SK-N-SH (cell line): ENCODE data around the gene LTBP1. TPM values are rescaled to one million over a fixed set of nuclear protein-coding genes. Genes with fewer than 3 reads are reported as not detected.

Source experiments
- CTCF ChIA-PET: fragments of 300-600, 350-600 bp; formaldehyde crosslinking; extraction: SDS; loops from one replicate; lab custom pipeline; 2021; lab: Yijun Ruan, JAX
- POLR2A ChIA-PET: fragments of 350-600 bp; sonication (Branson Sonifier 250); formaldehyde crosslinking; extraction: SDS; loops from one replicate; lab custom pipeline; 2020; ENCODE audit warnings: antibody characterized with exemption, inconsistent platforms; lab: Yijun Ruan, JAX
- DNase-seq: peaks from one replicate; pipeline ENCODE4 v3.0.0; 2012
- H2AFZ ChIP-seq: fragments of 200-600 bp; sonication (generic); 2 replicates; pipeline ENCODE4 v1.8.1; 2016; ENCODE audit warnings: antibody characterized with exemption, mild to moderate bottlenecking, low read depth
- H3F3A ChIP-seq: fragments of 200-600 bp; sonication (generic); replicated peaks from 2 replicates; pipeline ENCODE3; 2016; ENCODE audit warnings: antibody characterized with exemption, mild to moderate bottlenecking; ENCODE audit not compliant: insufficient read depth
- H3K27ac ChIP-seq, 2 experiments: fragments of 200-500 bp in 1 of 2; fragments of 200-600 bp in 1 of 2; sonication (Bioruptor generic) in 1 of 2; sonication (generic), shearing (Covaris generic) in 1 of 2; 2 replicates each; pipeline versions ENCODE4 v1.5.1 to v1.6.1; 2014 to 2016; ENCODE audit warnings: low read depth in 2 of 2, inconsistent platforms in 1 of 2, low read length in 1 of 2, mild to moderate bottlenecking in 1 of 2, mixed read lengths in 1 of 2
- H3K27me3 ChIP-seq: fragments of 200-600 bp; sonication (generic), shearing (Covaris generic); 2 replicates; pipeline ENCODE4 v1.6.1; 2016; ENCODE audit warnings: mixed run types; ENCODE audit not compliant: insufficient read depth
- H3K36me3 ChIP-seq, 2 experiments: fragments of 200-500 bp in 1 of 2; fragments of 200-600 bp in 1 of 2; sonication (Bioruptor generic) in 1 of 2; sonication (generic) in 1 of 2; replicated peaks in 1 of 2; 2 replicates each; pipeline versions ENCODE3 to v1.5.1; 2014 to 2016; ENCODE audit warnings: low read length in 1 of 2, mild to moderate bottlenecking in 1 of 2; ENCODE audit not compliant: insufficient read depth in 2 of 2, control insufficient read depth in 1 of 2
- H3K4me1 ChIP-seq, 2 experiments: fragments of 200-500 bp in 1 of 2; fragments of 200-600 bp in 1 of 2; sonication (Bioruptor generic) in 1 of 2; sonication (generic), shearing (Covaris generic) in 1 of 2; 2 replicates each; pipeline versions ENCODE4 v1.5.1 to v1.6.1; 2014 to 2016; ENCODE audit warnings: low read depth in 1 of 2, low read length in 1 of 2, mixed run types in 1 of 2; ENCODE audit not compliant: insufficient read depth in 2 of 2, control insufficient read depth in 1 of 2
- H3K4me2 ChIP-seq: fragments of 200-600 bp; sonication (generic), shearing (Covaris generic); 2 replicates; pipeline ENCODE4 v1.6.1; 2017; ENCODE audit warnings: mixed run types
- H3K4me3 ChIP-seq, 2 experiments: fragments of 200-500 bp in 1 of 2; fragments of 200-600 bp in 1 of 2; sonication (Bioruptor generic) in 1 of 2; sonication (generic), shearing (Covaris generic) in 1 of 2; 2 replicates each; pipeline versions ENCODE4 v1.5.1 to v1.8.1; 2014 to 2016; ENCODE audit warnings: low read depth in 2 of 2, inconsistent platforms in 1 of 2, low read length in 1 of 2, mild to moderate bottlenecking in 1 of 2, mixed read lengths in 1 of 2, moderate library complexity in 1 of 2
- H3K79me2 ChIP-seq: fragments of 200-600 bp; sonication (generic); 2 replicates; pipeline ENCODE4 v1.8.1; 2017; ENCODE audit warnings: mild to moderate bottlenecking; ENCODE audit not compliant: insufficient read depth
- H3K9ac ChIP-seq: fragments of 200-600 bp; sonication (generic); 2 replicates; pipeline ENCODE4 v1.6.1; 2017; ENCODE audit warnings: mixed run types
- H3K9me2 ChIP-seq: fragments of 200-600 bp; sonication (generic); 2 replicates; pipeline ENCODE4 v1.6.1; 2017; ENCODE audit warnings: mixed run types
- H3K9me3 ChIP-seq: fragments of 200-600 bp; sonication (generic); 2 replicates; pipeline ENCODE4 v1.6.1; 2017; ENCODE audit warnings: mixed run types, mild to moderate bottlenecking, moderate library complexity
- H4K20me1 ChIP-seq: fragments of 200-600 bp; sonication (generic); 2 replicates; pipeline ENCODE4 v1.6.1; 2017; ENCODE audit warnings: mild to moderate bottlenecking, mixed run types; ENCODE audit not compliant: insufficient read depth
- CHD2 ChIP-seq: fragments of 150-350 bp; IDR thresholded peaks from 2 replicates; pipeline ENCODE4 v1.6.1; 2018; ENCODE audit warnings: low read length; ENCODE audit not compliant: partially characterized antibody
- ELF1 ChIP-seq: IDR thresholded peaks from 2 replicates; pipeline ENCODE4 v1.4.0; 2012
- EP300 ChIP-seq, 2 experiments: IDR thresholded peaks; 2 replicates each; pipeline versions ENCODE4 v1.4.0 to v1.6.1; 2012; ENCODE audit warnings: borderline replicate concordance in 1 of 2, low read depth in 1 of 2, low read length in 1 of 2
- IRF3 ChIP-seq: fragments of 150-350 bp; IDR thresholded peaks from 2 replicates; pipeline ENCODE4 v1.6.1; 2016; ENCODE audit warnings: mild to moderate bottlenecking, low read depth, low read length
- MAX ChIP-seq: IDR thresholded peaks from 2 replicates; pipeline ENCODE4 v1.4.0; 2012; ENCODE audit warnings: low read depth
- MXI1 ChIP-seq: IDR thresholded peaks from 2 replicates; pipeline ENCODE4 v1.6.1; 2012; ENCODE audit warnings: mild to moderate bottlenecking, low read depth, low read length, improper control_type of control experiment
- NRF1 ChIP-seq: IDR thresholded peaks from 2 replicates; pipeline ENCODE4 v1.6.1; 2012; ENCODE audit warnings: low read depth, mild to moderate bottlenecking, low read length
- POLR2AphosphoS5 ChIP-seq: IDR thresholded peaks from 2 replicates; pipeline ENCODE4 v1.6.1; 2012; ENCODE audit warnings: low read depth, low read length
- RAD21 ChIP-seq: IDR thresholded peaks from 2 replicates; pipeline ENCODE4 v1.6.1; 2012; ENCODE audit warnings: mild to moderate bottlenecking, low read length
- RCOR1 ChIP-seq: fragments of 150-350 bp; IDR thresholded peaks from 2 replicates; pipeline ENCODE4 v1.6.1; 2017; ENCODE audit warnings: antibody characterized with exemption, low read length
- RFX5 ChIP-seq: IDR thresholded peaks from 2 replicates; pipeline ENCODE4 v1.6.1; 2012; ENCODE audit warnings: mild to moderate bottlenecking, improper control_type of control experiment, low read length
- RXRA ChIP-seq: IDR thresholded peaks from 2 replicates; pipeline ENCODE4 v1.4.0; 2012; ENCODE audit warnings: low read depth, mild to moderate bottlenecking, borderline replicate concordance
- TAF1 ChIP-seq: IDR thresholded peaks from 2 replicates; pipeline ENCODE4 v1.6.1; 2012; ENCODE audit warnings: low read depth, mild to moderate bottlenecking, low read length, moderate library complexity, borderline replicate concordance
- USF2 ChIP-seq: fragments of 150-350 bp; IDR thresholded peaks from 2 replicates; pipeline ENCODE4 v1.6.1; 2017; ENCODE audit warnings: antibody characterized with exemption, low read length, low read depth, borderline replicate concordance
- YY1 ChIP-seq: IDR thresholded peaks from 2 replicates; pipeline ENCODE4 v1.4.0; 2012; ENCODE audit warnings: low read depth, mild to moderate bottlenecking
- WGBS: methylation state at CpG from one replicate; pipeline ENCODE4 v1.1.6; 2017; ENCODE audit warnings: low lambda C conversion rate; 5-methylcytosine and 5-hydroxymethylcytosine counted together
- polyA plus RNA-seq, 3 experiments: library from polyadenylated mRNA; depleted of rRNA; stranded (reverse); fragments of >200 nt; gene quantifications; 2 replicates each; pipeline ENCODE4 v1.2.3, GENCODE V29; 2012
- TF ChIP-seq, protein P1 (sequence below): IDR thresholded peaks from 2 replicates; pipeline ENCODE4 v1.4.0; 2012; ENCODE audit warnings: low read depth, borderline replicate concordance
- TF ChIP-seq, protein P2 (sequence below): IDR thresholded peaks from 2 replicates; pipeline ENCODE4 v1.6.1; 2012; ENCODE audit warnings: mild to moderate bottlenecking, low read depth, low read length, moderate library complexity
- TF ChIP-seq, protein P3 (sequence below): IDR thresholded peaks from 2 replicates; pipeline ENCODE4; 2012

The LTBP1 gene
- polyA plus RNA-seq, 1 of the 3 experiments (the other 2 are of a cell fraction), result 467 TPM

DNA sequence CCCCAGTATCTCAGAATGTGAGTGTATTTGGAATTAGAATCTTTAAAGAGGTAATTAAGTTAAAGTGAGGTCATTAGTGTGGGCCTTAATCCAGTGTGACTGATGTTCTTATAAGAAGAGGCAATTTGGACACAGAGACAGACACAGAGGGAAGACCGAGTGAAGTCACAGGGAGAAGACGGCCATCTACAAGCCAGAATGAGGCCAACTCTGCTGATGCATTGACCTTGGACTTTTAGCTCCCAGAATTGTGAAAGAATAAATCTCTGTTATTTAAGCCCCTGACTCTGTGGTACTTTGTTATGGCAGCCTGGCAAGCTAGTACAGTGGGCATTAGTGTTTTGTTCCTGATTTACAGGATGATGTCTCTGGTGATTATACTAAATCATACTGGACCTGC is 64.6 kb downstream of the LTBP1 start:
- Histone ChIP-seq H3K27ac (no peak overlapping the region), H3K4me2 (no peak overlapping the region), H2AFZ (no peak overlapping the region), H3K27me3 (no peaks in the 10 kb centered on the region), H3K36me3 (no peaks in the 10 kb centered on the region), H3K4me1 (no peaks in the 10 kb centered on the region), H3K79me2 (no peaks in the 10 kb centered on the region), H4K20me1 (no peaks in the 10 kb centered on the region), H3K9me2 (no peaks in the 10 kb centered on the region), H3F3A (peaks cover 9% of the 10 kb centered on the region), H3K9ac (no peak overlapping the region), H3K9me3 (no peaks in the 10 kb centered on the region), H3K4me3 (no peak overlapping the region)
- TF ChIP-seq ELF1, result no peak
- TF ChIP-seq RCOR1, result no peak
- TF ChIP-seq EP300 (IDR thresholded peaks at IDR 0.05; ENCODE audit: borderline replicate concordance in 1 of 2, low read depth in 1 of 2, low read length in 1 of 2), result no peak
- TF ChIP-seq USF2, result no peak
- TF ChIP-seq, protein P1, sequence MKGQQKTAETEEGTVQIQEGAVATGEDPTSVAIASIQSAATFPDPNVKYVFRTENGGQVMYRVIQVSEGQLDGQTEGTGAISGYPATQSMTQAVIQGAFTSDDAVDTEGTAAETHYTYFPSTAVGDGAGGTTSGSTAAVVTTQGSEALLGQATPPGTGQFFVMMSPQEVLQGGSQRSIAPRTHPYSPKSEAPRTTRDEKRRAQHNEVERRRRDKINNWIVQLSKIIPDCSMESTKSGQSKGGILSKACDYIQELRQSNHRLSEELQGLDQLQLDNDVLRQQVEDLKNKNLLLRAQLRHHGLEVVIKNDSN, result no peak
- TF ChIP-seq CHD2, result no peak
- no peak for TF ChIP-seq NRF1
- no peak for TF ChIP-seq POLR2AphosphoS5
- TF ChIP-seq IRF3, result no peak
- TF ChIP-seq YY1, result no peak
- no peak for TF ChIP-seq TAF1
- TF ChIP-seq, protein P2, sequence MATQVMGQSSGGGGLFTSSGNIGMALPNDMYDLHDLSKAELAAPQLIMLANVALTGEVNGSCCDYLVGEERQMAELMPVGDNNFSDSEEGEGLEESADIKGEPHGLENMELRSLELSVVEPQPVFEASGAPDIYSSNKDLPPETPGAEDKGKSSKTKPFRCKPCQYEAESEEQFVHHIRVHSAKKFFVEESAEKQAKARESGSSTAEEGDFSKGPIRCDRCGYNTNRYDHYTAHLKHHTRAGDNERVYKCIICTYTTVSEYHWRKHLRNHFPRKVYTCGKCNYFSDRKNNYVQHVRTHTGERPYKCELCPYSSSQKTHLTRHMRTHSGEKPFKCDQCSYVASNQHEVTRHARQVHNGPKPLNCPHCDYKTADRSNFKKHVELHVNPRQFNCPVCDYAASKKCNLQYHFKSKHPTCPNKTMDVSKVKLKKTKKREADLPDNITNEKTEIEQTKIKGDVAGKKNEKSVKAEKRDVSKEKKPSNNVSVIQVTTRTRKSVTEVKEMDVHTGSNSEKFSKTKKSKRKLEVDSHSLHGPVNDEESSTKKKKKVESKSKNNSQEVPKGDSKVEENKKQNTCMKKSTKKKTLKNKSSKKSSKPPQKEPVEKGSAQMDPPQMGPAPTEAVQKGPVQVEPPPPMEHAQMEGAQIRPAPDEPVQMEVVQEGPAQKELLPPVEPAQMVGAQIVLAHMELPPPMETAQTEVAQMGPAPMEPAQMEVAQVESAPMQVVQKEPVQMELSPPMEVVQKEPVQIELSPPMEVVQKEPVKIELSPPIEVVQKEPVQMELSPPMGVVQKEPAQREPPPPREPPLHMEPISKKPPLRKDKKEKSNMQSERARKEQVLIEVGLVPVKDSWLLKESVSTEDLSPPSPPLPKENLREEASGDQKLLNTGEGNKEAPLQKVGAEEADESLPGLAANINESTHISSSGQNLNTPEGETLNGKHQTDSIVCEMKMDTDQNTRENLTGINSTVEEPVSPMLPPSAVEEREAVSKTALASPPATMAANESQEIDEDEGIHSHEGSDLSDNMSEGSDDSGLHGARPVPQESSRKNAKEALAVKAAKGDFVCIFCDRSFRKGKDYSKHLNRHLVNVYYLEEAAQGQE, result no peak
- TF ChIP-seq RAD21, result no peak
- TF ChIP-seq MXI1, result no peak
- no peak for TF ChIP-seq MAX
- TF ChIP-seq RFX5, result no peak
- no peak for TF ChIP-seq RXRA
- TF ChIP-seq, protein P3, sequence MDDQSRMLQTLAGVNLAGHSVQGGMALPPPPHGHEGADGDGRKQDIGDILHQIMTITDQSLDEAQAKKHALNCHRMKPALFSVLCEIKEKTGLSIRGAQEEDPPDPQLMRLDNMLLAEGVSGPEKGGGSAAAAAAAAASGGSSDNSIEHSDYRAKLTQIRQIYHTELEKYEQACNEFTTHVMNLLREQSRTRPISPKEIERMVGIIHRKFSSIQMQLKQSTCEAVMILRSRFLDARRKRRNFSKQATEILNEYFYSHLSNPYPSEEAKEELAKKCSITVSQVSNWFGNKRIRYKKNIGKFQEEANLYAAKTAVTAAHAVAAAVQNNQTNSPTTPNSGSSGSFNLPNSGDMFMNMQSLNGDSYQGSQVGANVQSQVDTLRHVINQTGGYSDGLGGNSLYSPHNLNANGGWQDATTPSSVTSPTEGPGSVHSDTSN, result no peak
- CTCF ChIA-PET, result no interaction called here
- DNase-seq, result no peak
- POLR2A ChIA-PET, result no interaction called here
- 97% methylated on average over 2 of the region's 2 CpGs for WGBS
